NCI-H345 treated with DMSO at 0.1 percent for 48 hours (cell line): ENCODE measurements around the gene ATP11A.
"Not testable (repeated sequence)": the region's sequence is repeated elsewhere in the genome, so short reads cannot be mapped to it uniquely, and the experiment has no call there.

ENCODE experiments used
- DNase-seq: peaks from one replicate; lab custom pipeline; 2025; ENCODE audit not compliant: unreplicated experiment; lab: John Stamatoyannopoulos, UW

ATP11A gene

GRCh38 chr13:112852808-112853207 is 163.0 kb downstream of the ATP11A start:
- DNase-seq, result no peak

- no peak for DNase-seq
Measured at GRCh38 chr13:112854321-112854720, 164.5 kb downstream of the ATP11A start.

DNA sequence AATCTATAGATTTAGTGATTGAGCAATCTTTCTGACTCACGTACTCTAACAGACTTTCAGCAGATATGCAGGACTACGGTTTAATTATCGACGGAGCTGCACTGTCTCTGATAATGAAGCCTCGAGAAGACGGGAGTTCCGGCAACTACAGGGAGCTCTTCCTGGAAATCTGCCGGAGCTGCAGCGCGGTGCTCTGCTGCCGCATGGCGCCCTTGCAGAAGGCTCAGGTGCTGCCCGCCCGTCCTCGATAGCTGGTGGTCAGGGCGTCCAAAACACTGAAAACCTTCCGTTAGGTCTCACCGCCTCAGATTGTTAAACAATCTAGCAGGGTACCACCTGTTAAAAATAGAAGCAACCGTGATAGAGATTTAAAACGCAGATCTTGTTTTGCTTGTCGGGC is 166.0 kb downstream of the ATP11A start:
- DNase-seq, result no peak

DNA sequence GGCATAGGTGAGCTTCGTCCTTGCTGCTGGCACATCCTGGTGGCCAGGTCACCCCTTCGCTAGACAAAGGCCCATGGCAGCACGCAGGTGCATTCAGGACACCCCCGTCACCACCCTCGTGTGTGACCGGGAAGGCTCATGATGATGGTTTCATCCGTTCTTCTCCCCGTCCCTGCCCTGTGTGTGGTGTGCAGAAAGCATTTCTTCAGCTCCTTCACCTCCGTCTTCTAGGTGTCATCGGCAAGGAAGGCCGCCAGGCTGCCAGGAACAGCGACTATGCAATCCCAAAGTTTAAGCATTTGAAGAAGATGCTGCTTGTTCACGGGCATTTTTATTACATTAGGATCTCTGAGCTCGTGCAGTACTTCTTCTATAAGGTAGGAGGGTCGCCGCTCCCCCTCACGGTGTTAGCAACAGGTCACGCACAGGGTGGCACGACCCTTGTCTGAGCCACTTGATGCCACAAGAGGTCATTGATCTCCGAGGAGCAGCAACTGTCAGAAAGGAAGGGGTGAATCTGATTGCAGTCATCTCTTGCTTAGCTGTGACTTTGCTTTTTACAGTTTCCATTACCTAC is 168.2 kb downstream of the ATP11A start:
- DNase-seq, result no peak

DNA sequence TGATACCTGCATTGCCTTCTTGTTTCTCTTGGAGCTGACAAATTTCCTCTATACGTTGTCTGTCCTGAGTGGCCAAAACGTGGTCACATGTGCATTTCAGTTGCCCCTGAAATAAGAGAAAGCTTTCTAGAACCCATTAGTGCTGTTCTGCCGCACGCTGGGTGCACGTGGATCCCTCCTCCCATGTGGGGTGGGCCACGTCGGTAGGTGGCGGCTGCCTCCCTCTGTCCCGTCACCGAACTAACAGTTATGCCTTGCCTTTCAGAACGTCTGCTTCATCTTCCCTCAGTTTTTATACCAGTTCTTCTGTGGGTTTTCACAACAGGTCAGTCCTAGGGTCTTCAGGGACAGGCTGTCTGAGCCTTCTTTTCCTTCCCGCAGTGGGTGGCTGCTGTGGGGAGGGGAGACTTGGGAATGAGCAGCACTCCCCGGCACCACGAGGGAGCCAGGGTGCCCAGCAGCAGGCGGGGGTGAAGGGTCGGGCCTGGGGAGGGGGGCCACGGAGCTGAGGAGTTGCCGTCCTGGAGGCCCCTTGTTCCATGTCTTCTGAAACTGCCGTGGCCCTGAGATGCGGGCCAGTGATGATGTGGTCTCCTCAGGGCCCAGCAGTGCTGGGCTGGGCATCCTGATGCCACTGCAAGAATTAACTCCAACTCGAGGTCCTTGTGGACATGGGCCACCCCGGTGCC is 169.4 kb downstream of the ATP11A start:
- no peak for DNase-seq

- peak; percentile 5 for DNase-seq
Measured at GRCh38 chr13:112859817-112860190, 170.0 kb downstream of the ATP11A start.

DNA sequence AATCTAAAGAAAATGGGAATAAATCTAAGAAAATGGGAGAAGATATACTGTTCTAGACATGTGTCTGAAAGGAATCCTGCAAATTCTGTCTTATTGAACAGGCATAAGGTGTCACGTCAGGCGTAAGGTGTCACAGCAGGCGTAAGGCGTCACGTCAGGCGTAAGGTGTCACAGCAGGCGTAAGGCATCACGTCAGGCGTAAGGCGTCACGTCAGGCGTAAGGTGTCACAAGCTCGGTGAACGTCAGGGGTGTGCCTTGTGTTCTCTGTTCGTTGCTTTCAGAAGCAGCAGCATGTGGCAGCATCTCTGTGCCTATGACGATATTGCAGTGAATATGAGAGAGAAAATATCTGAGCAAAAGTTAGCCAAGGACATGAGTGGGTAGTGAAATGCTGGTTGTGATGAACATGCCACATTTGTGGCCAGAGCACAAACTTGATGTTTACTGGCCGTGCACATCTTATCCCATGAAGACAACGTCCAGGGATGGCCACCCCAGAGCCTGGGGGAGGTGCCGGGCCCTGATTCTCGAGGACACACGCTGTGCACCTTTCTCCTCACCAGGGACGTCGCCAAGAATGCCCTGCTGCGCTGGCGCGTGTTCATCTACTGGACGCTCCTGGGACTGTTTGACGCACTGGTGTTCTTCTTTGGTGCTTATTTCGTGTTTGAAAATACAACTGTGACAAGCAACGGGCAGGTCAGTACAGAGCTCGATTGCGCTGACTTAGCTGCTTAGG is 172.2 kb downstream of the ATP11A start:
- DNase-seq, result no peak

- not testable (repeated sequence) for DNase-seq
Measured at GRCh38 chr13:112863356-112863755, 173.5 kb downstream of the ATP11A start.

DNA sequence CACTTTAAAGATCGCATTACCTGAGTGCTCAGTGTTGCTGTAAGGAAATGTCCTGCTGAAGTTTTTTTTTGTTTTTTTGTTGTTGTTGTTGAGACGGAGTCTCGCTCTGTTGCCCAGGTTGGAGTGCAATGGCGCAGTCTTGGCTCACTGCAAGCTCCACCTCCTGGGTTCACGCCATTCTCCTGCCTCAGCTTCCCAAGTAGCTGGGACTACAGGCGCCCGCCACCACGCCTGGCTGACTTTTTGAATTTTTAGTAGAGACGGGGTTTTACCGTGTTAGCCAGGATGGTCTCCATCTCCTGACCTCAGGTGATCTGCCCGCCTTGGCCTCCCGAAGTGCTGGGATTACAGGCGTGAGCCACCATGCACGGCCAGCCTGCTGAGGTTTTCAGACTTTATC is 175.6 kb downstream of the ATP11A start:
- DNase-seq, result not testable (repeated sequence)

DNA sequence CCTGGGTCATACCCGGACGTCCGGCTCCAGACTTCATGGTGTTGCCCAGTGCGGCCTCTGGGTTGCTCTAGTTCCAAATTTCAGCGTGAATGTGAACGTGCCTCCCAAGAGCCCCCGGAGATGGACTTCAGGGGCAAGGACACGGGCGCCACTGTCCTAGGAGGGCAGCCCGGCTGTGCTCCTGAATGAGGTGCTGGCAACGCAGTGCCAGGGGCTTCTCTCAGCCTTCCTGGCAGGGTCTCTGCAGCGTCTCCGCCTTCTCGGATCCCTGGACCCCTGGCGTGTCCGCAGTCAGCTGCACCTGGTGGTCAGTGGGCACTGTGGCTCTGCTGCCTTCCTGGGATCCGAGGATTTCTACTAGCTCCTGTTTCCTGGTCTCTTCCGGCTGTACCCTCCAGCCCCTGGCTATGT is 177.5 kb downstream of the ATP11A start:
- no peak for DNase-seq

DNA sequence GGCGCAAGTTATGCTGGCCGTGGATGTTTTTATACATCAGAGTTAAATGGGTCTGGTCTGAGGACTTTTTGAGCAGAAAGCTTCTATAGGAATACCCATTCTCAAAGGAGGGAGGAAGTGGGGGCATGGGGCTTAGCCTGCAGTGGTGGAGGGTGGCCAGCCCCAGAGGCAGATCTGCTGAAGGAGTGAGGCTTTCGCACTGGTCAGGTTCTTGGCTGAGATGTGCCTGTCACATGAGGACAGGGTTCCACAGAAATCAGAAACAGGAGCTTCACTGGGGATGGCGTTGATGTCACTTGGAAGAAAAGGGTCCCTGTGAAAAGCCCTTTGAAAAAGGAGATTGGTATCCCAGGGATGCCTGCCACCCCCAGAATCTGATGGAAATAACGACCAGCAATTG is 178.5 kb downstream of the ATP11A start:
- no peak for DNase-seq

DNA sequence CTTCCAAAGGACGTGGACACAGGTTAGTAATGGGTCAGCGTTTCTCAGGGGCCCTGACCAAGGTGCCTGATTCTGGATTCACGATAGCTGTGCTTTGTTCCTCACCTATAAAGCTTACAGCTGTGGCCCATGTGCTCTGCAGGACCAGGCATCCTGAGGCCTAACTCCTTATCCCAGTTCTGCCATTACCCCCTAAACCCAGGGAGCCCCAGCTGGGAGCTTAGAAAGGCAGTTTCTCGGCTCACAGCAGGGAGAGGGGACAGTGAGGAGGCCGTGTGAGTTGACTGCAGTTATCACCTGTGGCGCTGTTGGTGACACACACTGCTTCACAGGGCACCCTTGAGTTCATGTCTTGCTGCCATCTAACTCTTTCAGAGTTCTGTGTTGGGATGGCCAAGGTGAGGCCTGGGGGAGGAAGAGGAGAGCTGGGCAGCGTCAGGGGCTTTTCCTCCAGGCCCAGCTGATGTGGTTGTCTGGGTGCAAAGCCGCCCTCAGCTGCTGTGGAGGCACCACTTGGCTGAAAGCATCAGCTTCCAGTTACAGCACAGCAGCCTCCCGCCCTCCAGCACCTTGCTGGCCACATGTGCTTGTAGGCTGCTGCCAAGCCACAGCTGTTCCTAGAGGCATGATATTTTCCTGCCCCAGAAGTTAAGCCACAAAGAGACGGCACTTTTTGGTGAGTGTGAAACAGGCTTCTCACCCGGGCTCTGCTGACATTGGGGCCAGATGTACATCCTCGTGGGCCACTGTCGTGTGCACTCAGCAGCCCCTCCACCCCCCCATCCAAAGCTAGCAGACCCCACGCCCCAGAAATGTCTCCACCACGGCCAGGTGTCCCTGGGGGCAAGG is 179.6 kb downstream of the ATP11A start:
- DNase-seq, result no peak

DNA sequence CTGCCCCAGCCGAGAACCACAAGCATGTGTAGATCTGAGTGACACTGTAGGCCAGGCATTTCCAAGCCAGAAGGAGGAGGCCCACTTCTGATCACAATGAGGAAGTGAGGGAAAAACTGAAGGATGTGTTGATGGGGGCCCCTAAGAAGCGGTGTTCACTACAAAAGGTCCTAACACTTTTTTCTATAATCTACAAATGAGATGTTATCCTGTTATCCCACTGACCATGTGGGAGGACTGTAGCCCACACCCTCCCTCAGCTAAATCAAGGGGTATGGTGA is 180.2 kb downstream of the ATP11A start:
- no peak for DNase-seq

DNA sequence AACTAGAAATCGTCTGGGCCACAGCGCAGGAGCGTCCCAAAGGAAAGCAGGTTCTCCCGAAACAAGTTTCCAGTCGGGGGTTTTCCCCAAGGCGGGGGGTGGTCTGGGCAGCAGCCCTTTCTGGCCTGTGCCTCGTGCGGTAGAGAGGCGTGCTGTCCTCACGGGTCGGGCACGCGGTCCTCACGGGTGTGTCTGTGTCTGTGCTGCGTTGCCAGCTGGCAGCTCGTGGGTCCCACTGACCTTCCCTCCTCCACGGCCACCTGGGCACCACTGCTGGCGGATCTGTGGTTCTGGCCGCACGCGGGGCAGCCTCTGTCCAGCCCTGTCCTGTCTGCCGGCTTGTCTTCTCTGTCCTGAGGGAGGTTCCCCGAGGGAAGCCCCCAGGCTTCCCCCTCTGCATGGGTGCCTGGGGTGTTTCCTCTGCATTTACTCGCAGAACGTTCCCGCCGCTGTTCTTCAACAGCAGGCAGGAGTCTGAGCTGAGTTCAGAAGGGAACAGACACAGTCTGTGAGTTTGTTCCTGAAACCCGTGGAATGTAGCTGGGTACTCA is 181.0 kb downstream of the ATP11A start:
- DNase-seq, result no peak

GRCh38 chr13:112871742-112872141 is 181.9 kb downstream of the ATP11A start:
- no peak for DNase-seq

GRCh38 chr13:112872657-112873631 is 183.1 kb downstream of the ATP11A start:
- DNase-seq, result not testable (repeated sequence)

DNA sequence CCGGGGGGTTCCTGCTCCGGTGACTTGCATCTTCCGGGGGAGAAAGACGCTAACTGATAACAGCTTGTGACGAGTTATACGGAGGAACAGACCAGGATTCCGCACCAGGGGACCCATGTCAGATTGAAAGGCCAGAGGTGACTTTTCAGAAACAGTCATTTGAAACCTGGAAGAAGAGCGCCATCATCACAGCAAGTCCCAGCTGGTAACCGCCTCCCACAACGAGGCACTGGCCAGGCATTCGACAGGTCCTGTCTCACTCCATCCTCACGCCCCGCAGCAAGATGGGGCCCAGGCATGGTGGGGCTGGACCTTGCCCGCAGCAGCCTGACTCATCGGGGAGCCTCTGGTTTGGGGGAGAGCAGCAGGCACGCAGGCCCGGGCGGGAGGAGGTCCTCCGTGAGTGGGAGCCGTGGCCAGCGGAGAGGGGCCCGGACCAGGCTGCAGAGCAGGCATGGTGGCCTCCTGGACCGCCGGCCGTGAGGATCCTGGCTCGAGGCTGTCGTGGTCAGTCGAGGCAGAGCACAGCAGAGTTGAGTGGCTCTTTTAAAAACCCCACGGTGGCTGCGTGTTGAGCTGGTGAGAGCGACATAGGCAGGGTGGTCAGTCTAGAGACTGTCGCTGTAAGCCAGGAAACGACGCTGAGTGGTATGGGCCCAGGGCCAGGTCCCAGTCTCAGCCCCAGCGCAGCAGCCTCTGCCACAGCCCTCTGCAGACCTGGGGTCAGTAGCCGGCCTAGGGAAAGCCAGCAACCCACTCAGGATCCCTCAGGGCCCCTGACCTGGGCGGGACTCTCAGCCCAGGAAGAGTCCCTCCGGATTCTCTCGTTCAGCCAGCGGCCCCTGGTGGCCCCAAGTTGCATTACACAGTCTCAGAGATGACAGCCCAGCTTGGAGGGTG is 184.3 kb downstream of the ATP11A start:
- peak; percentile 49 for DNase-seq

DNA sequence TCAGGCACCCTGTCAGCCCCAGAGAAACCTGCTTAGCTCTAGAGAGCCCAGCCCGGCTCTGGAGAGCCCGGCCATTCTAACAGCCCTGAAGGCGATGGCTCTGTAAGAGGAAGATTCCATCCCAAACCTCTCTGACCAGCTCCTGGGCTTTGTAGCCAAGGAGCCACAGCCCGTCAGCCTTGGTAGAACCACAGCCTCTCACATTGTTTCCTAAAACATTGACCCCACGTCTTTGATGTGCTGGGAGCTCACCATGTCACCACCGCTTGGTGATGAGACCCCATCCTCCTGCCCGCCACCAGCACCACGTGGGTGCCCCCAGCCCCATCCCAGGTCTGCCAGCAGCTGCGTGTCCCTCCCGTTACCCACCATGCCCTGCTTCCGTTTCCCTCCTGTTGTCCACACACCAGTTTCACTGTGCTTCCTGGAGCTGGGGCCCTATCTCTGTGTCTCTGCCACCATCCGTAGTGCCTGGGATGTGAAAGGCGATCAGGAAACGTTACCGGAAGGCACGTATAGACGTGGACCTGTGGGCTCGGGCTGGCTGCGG is 185.0 kb downstream of the ATP11A start:
- DNase-seq, result no peak

GRCh38 chr13:112875627-112876026 is 185.8 kb downstream of the ATP11A start:
- DNase-seq, result no peak
